ENCODE data around the gene DPF1. TPM values are rescaled to one million over a fixed set of nuclear protein-coding genes. Genes with fewer than 3 reads are reported as not detected.
"Not testable (repeated sequence)": the region's sequence is repeated elsewhere in the genome, so short reads cannot be mapped to it uniquely, and the experiment has no call there.

The DPF1 gene
- total RNA-seq, 2 experiments from 2014 or later, result 0.47 TPM; not detected in 1

DNA sequence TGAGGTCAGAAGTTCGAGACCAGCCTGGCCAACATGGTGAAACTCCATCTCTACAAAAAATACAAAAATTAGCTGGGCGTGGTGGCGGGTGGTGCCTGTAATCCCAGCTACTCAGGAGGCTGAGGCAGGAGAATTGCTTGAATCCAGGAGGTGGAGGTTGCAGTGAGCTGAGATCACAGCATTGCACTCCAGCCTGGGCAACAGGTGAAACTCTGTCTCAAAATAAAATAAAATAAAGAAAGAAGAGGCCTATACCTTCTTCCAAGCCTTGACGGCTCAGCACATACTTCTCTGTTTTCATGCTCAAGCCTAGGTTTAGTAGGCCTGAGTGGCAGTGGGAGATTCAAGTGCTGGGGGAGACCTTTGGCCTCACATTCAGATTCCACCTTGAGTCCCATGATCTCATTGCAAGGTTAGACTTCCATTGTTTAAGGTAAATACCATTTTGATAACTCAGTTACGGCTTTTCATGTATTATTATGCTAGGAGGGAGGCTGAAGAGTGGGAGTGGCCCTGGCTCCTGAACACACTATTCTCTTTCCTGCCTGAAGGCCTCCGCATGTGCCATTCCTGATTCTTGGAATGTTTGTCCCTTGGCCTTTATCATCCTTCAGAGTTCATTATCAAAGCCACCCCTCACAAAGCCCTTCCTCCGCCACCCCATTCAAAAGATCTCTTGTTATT, 38.7 kb upstream of the DPF1 start:
- ATAC-seq (no peak), DNase-seq (no peak)
- H3K4me1 Mint-ChIP-seq, result peaks cover 19% of the 10 kb centered on the region
- H3K9me3 Mint-ChIP-seq (ENCODE audit: low read depth), result no peaks in the 10 kb centered on the region
- H3K4me3 Mint-ChIP-seq, result no peak overlapping the region
- peaks cover 14% of the 10 kb centered on the region for H3K27me3 Mint-ChIP-seq
- H3K27ac Mint-ChIP-seq, result no peak overlapping the region
- CTCF ChIA-PET, result no interaction called here
- H3K36me3 Mint-ChIP-seq, result no peaks in the 10 kb centered on the region

DNA sequence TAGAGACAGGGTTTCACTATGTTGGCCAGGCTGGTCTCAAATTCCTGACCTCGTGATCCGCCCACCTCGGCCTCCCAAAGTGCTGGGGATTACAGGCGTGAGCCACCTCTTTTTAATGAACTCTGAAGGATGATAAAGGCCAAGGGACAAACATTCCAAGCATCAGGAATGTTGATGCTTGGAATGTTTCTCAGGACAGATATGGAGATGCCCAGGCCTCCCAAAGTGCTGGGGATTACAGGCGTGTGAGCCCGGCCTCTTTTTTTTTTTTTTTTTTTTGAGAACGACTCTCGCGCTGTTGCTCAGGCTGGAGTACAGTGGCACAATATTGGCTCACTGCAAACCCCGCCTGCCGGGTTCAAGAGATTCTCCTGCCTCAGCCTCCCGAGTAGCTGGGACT, 37.9 kb upstream of the DPF1 start:
- CTCF ChIA-PET, result interaction anchor here (0.7 kb wide), 1 partner anchor 118 kb away, joined by 5 read pairs; no protein-coding TSS in a partner anchor
- H3K9me3 Mint-ChIP-seq (ENCODE audit: low read depth); H3K27ac Mint-ChIP-seq; H3K36me3 Mint-ChIP-seq; ATAC-seq; H3K4me3 Mint-ChIP-seq; DNase-seq: not testable (repeated sequence)
- H3K27me3 Mint-ChIP-seq, result peaks cover 18% of the 10 kb centered on the region
- H3K4me1 Mint-ChIP-seq, result peaks cover 21% of the 10 kb centered on the region

DNA sequence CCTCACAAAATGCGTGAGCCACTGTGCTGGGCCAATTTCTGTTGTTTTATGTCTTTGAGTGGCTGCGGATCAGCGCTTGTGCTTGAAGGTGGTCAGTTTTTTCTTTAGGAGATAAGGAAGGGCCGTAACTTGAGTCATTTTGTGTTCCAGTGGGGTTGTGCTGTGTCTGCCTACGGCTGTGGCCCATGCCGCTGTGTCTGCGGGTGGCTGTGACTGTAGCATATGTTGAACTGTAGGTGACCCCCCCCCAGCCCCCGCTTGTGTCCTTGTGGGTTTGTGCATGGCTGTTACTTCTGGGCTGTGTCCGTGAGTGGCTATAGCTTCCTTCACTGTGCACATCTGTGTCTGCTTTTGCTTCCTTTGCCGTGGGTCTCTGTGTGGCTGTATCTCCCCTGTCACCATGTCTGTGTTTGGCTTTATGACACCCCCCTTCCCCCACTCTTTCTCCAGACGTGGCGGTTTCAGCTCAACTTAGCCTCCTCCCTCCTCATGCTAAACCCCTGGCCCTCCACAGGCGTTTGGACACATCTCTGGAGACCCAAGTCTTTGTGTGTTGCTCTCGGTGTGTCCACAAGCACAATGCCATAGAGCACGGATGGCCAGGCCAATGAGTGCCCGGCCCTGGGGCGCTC, 31.5 kb upstream of the DPF1 start:
- ATAC-seq (no peak), DNase-seq (no peak)
- no peaks in the 10 kb centered on the region for H3K9me3 Mint-ChIP-seq (ENCODE audit: low read depth)
- H3K27ac Mint-ChIP-seq, result no peak overlapping the region
- H3K36me3 Mint-ChIP-seq, result no peaks in the 10 kb centered on the region
- CTCF ChIA-PET, result interaction anchor here (0.6 to 1.0 kb wide), 4 partner anchors 11 to 78 kb away, joined by 3 to 5 read pairs (median 4); no protein-coding TSS in a partner anchor
- H3K27me3 Mint-ChIP-seq, result peaks cover 22% of the 10 kb centered on the region
- H3K4me3 Mint-ChIP-seq, result no peak overlapping the region
- peaks cover 11% of the 10 kb centered on the region for H3K4me1 Mint-ChIP-seq

DNA sequence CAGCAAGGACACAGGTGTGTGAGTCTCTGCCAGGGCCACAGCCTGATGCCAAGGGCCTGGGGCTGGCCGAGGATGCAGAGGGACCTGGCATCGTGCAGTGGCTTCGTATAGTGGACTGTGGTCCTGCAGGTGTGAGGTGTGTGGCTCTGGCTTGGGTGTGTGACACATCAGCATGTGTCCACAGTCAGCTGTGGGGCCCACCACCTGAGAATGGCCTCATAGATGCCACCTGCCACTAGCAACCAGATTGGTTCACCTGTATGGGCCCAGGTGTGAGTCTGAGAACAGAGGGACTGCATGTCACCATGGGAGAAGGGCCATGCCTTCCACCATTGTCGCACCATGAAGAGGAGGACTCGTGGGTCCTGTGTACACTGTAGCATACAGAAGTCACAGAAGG, 29.8 kb upstream of the DPF1 start:
- Mint-ChIP-seq H3K4me1 (peaks cover 11% of the 10 kb centered on the region), H3K27ac (no peak overlapping the region), H3K27me3 (peaks cover 22% of the 10 kb centered on the region), H3K9me3 (ENCODE audit: low read depth) (no peaks in the 10 kb centered on the region), H3K36me3 (no peaks in the 10 kb centered on the region), H3K4me3 (no peak overlapping the region)
- DNase-seq (no peak), ATAC-seq (no peak)
- CTCF ChIA-PET, result no interaction called here

DNA sequence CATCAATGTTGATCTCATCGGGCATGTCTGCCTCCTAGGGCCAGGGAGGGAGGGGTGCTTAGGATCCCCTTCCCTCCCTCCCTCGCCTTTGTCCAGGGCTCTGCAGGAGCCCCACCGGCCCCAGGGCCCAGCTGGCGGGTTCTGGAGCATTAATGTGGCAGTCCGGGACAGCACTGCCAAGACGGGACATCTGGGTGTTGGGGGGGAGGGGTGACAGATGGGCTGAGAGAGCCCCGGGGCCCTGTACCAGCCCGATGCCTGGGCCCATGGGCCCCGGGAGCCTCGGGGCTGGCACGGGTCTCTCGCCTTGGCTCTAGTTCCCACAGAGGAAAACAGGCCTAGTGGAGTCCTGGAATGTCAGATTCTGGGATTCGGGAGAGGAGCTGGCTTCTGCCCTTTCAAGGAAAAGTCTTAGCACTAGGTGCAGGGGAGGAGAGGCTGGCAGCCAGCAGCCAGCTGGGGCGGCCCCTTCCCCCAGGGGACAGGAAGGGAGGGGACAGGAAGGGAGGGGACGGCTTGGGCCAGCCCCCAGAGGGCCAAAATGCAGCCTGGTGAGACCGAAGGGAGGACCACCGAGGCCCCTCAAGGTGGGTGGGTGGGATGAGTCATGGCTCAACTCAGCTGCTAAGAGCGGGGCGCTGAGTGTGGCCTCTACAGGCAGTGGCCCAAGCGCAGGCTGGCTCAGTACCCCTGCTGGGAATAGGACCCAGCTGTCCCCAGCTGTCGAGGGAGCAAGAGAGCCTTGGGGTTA, 29.1 kb upstream of the DPF1 start:
- Mint-ChIP-seq H3K27ac (no peak overlapping the region), H3K4me3 (no peak overlapping the region), H3K9me3 (ENCODE audit: low read depth) (no peaks in the 10 kb centered on the region), H3K4me1 (peaks cover 11% of the 10 kb centered on the region), H3K27me3 (peaks cover 22% of the 10 kb centered on the region), H3K36me3 (no peaks in the 10 kb centered on the region)
- no peak for DNase-seq
- ATAC-seq, result no peak
- CTCF ChIA-PET, result interaction anchor here (0.9 to 1.1 kb wide), 2 partner anchors 9 to 19 kb away, joined by 3 read pairs; no protein-coding TSS in a partner anchor

DNA sequence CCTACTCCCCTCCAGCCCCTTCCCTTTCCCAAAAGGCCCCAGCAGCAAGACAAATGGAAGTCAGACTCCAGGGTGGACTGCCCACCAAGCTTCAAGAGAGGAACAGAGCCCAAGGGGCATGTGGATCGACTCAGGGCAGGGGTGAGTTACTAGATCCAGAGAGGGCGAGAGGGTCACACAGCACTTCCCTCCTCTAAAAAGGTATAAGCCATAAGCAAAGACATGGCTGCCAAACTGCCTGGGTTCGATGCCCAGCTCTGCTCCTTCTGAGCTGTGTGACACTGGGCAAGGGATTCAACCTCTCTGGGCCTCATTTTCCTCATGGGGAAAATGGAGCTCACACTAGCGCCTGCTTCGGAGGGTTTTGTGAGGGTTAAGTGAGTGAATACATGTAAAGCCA, 28.4 kb upstream of the DPF1 start:
- peaks cover 19% of the 10 kb centered on the region for H3K27me3 Mint-ChIP-seq
- ATAC-seq (no peak), DNase-seq (no peak)
- H3K36me3 Mint-ChIP-seq, result no peaks in the 10 kb centered on the region
- H3K27ac Mint-ChIP-seq, result no peak overlapping the region
- H3K4me3 Mint-ChIP-seq, result no peak overlapping the region
- H3K9me3 Mint-ChIP-seq (ENCODE audit: low read depth), result no peaks in the 10 kb centered on the region
- CTCF ChIA-PET, result interaction anchor here (0.9 to 1.3 kb wide), 4 partner anchors 8 to 82 kb away, joined by 3 to 4 read pairs (median 4); no protein-coding TSS in a partner anchor
- H3K4me1 Mint-ChIP-seq, result peaks cover 11% of the 10 kb centered on the region

DNA sequence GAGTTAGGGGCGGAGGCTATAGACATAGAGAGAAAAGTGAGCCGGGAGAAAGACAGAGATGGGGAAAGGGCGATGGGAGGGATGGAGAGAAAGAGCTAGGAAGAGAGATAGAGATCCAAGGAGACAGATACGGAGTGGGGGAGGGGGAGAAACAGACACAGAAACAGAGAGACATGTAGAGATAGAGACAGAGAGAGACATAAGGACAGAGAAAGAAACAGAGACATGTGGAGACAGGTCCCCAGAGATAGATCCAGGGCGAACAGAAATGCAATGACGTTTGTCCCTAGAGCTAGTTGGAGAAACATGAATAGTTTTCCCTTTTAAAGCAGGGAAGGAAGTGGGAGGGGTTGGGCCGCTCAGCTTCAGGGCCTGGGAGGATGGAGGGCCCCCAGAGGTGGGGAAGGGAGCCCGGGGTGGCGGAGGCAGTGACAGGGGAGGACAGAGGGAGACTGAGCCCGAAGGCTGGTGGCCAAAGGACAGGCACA, 27.6 kb upstream of the DPF1 start:
- Mint-ChIP-seq H3K27ac (no peak overlapping the region), H3K4me3 (no peak overlapping the region), H3K9me3 (ENCODE audit: low read depth) (no peaks in the 10 kb centered on the region), H3K4me1 (peaks cover 5% of the 10 kb centered on the region), H3K36me3 (no peaks in the 10 kb centered on the region), H3K27me3 (peaks cover 12% of the 10 kb centered on the region)
- DNase-seq, result no peak
- ATAC-seq, result no peak
- CTCF ChIA-PET, result interaction anchor here (1.0 to 1.3 kb wide), 3 partner anchors 8 to 83 kb away, joined by 3 to 4 read pairs (median 4); no protein-coding TSS in a partner anchor

DNA sequence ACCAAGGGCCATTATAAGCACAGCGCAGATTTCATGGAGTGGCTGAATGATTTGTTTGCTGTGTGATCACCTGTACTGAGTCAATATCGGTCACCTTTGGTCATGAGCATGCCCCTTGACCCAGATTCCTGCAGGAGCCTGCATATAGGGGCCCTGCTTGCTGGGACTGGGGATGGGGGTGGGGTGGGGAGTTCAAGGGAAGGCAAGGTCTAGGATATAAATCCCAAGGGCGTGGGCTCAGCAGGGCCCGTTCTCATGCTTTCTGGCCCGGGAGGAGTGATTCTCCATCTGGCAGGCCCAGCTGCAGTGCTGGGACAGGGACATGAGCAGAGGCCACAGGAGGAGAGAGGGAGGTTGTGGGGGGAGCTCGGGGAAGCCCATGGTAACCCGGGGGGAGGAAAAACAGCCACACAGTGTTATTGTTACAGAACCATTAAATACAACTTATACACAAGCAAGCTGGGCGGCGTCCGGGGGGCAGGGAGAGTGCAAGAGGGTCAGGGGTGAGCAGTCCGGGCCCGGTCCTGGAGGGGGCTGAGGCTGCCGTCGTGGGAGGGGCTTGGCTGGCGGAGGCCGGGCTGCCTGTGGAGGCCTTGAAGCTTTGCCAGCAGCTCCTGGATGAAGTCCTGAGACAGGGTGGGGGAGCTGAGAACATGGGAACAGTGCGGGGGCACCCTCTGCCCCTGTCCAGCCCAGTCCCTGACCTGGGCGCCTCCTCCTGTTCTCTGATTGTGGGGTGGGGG, 27.0 kb upstream of the DPF1 start:
- H3K4me1 Mint-ChIP-seq, result peaks cover 4% of the 10 kb centered on the region
- DNase-seq (no peak), ATAC-seq (no peak)
- no peak overlapping the region for H3K4me3 Mint-ChIP-seq
- no peaks in the 10 kb centered on the region for H3K36me3 Mint-ChIP-seq
- CTCF ChIA-PET, result interaction anchor here (0.5 to 1.3 kb wide), 5 partner anchors 8 to 131 kb away, joined by 3 to 4 read pairs (median 3); no protein-coding TSS in a partner anchor
- H3K9me3 Mint-ChIP-seq (ENCODE audit: low read depth), result no peaks in the 10 kb centered on the region
- H3K27ac Mint-ChIP-seq, result no peak overlapping the region
- peaks cover 11% of the 10 kb centered on the region for H3K27me3 Mint-ChIP-seq

DNA sequence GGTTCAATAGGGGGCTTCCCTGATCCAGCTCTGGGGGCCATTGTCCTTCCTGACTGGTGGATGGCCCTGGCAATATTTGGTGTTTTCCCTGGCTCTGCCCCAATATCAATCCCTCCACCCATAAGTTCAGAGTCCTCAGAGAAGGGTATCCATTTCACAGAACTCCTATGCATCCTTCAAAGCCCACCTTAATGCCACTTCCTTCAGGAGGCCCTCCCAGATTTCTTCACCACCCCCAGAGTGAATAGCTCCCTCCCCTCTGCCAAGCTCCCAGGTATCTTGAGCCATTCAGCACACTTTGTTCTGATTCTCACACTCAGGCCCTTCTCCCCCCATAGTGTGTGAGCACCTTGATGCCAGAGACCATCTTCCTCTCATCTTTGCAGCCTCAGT, 26.4 kb upstream of the DPF1 start:
- ATAC-seq, result no peak
- CTCF ChIA-PET, result interaction anchor here (0.5 to 1.2 kb wide), 3 partner anchors 25 to 130 kb away, joined by 3 read pairs; partner anchors contain the start of gene CATSPERG

DNA sequence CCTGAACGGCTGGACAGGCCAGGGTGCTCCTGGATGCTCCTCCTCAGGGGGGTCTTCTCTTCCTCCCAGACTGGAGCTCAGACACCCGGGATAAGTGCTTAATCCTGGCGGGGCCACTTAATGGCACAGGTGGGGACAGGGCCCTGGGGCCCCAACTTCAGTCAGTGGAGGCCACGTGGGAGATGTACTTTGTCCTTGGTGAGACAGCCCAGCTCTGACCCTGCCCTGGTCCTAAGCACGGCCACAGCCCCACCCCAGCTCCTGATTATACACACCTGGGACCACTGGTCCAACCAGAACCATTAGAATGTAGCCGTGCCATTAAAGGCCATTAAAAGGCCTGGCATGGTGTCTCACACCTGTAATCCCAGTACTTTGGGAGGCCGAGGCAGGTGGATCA, 24.4 kb upstream of the DPF1 start:
- no peak overlapping the region for H3K27ac Mint-ChIP-seq
- no peak for ATAC-seq
- no peaks in the 10 kb centered on the region for H3K9me3 Mint-ChIP-seq (ENCODE audit: low read depth)
- H3K4me1 Mint-ChIP-seq, result peaks cover 9% of the 10 kb centered on the region
- no peak overlapping the region for H3K4me3 Mint-ChIP-seq
- H3K36me3 Mint-ChIP-seq, result no peaks in the 10 kb centered on the region
- CTCF ChIA-PET, result no interaction called here
- DNase-seq, result no peak
- no peaks in the 10 kb centered on the region for H3K27me3 Mint-ChIP-seq

More for the DNA sequence above, 26.4 kb upstream of the DPF1 start:
- Mint-ChIP-seq H3K27me3 (peaks cover 6% of the 10 kb centered on the region), H3K27ac (no peak overlapping the region), H3K4me1 (peaks cover 4% of the 10 kb centered on the region), H3K4me3 (no peak overlapping the region), H3K9me3 (ENCODE audit: low read depth) (no peaks in the 10 kb centered on the region), H3K36me3 (no peaks in the 10 kb centered on the region)
- DNase-seq, result no peak

DNA sequence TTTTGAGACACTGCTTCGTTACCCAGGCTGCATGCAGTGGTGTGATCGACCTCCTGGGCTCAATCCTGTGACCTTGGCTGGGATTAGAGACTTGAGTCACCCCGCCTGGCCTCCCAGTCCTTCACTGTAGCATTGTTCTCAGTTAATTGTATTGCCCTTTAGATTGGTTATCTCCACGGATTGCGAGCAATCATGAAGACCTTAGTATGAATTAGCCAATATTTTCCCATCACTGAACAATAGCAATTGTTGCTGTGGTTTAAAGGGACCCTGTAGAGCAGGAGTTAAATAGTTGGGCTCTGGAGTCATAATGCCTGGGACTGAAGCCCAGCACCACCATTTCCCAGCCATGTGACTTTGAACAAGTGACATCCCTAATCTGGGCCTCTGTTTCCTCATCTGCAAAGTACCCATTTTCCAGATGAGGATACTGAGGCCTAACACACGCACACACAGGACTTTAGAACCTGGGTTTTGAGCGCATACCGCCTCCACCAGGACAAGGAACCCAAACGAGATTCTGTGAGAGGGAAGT, 23.8 kb upstream of the DPF1 start:
- Mint-ChIP-seq H3K4me3 (no peak overlapping the region), H3K27ac (no peak overlapping the region), H3K9me3 (ENCODE audit: low read depth) (no peaks in the 10 kb centered on the region), H3K27me3 (no peaks in the 10 kb centered on the region), H3K4me1 (peaks cover 9% of the 10 kb centered on the region), H3K36me3 (no peaks in the 10 kb centered on the region)
- ATAC-seq (no peak), DNase-seq (no peak)
- CTCF ChIA-PET, result interaction anchor here (0.5 to 2.5 kb wide), 2 partner anchors 70 to 126 kb away, joined by 3 to 9 read pairs; partner anchors contain the start of gene PSMD8

DNA sequence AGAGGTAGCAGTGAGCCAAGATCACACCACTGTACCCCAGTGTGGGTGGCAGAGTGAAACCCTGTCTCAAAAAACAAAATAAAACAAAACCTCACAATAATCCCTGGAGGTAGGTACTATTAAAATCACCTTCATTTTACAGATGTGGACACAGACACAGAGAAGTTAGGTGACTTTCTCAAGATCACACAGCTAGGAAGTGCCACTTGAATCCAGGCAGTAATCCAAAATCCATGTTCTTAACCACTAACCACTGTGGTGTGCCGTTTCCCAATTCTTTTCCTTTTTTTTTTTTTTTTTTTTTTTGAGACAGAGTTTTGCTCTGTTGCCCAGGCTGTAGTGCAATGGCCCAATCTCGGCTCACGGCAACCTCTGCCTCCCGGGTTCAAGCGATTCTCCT, 23.1 kb upstream of the DPF1 start:
- ATAC-seq (no peak), DNase-seq (no peak)
- Mint-ChIP-seq H3K9me3 (ENCODE audit: low read depth) (no peaks in the 10 kb centered on the region), H3K4me1 (peaks cover 9% of the 10 kb centered on the region), H3K36me3 (no peaks in the 10 kb centered on the region), H3K27ac (no peak overlapping the region), H3K4me3 (no peak overlapping the region), H3K27me3 (no peaks in the 10 kb centered on the region)
- CTCF ChIA-PET, result interaction anchor here (1.8 to 2.5 kb wide), 2 partner anchors 88 to 127 kb away, joined by 9 to 13 read pairs; partner anchors contain the start of genes CATSPERG and PSMD8
